Loucy (cell line): ENCODE results near the gene PCDH20.

Experiments used
- H2AFZ ChIP-seq: fragments of 200-600 bp; sonication (generic); 2 replicates; pipeline ENCODE4 v1.6.0; 2016; ENCODE audit warnings: antibody characterized with exemption, mild to moderate bottlenecking, low read length, moderate library complexity
- H3F3A ChIP-seq: fragments of 200-600 bp; 2 replicates; pipeline ENCODE4 v1.6.0; 2016; ENCODE audit warnings: antibody characterized with exemption, low read depth, mild to moderate bottlenecking
- H3K27me3 ChIP-seq: fragments of 200-600 bp; sonication (generic); 2 replicates; pipeline ENCODE4 v1.6.1; 2014; ENCODE audit warnings: low read length, mild to moderate bottlenecking; ENCODE audit not compliant: insufficient read depth, poor library complexity, severe bottlenecking
- H3K36me3 ChIP-seq: fragments of 200-600 bp; sonication (generic); 2 replicates; pipeline ENCODE4 v1.6.1; 2016; ENCODE audit warnings: low read length; ENCODE audit not compliant: insufficient read depth
- H3K4me1 ChIP-seq: fragments of 200-600 bp; sonication (generic); 2 replicates; pipeline ENCODE4 v1.5.1; 2014; ENCODE audit warnings: low read length, mild to moderate bottlenecking; ENCODE audit not compliant: insufficient read depth, poor library complexity, severe bottlenecking
- H3K4me2 ChIP-seq: fragments of 200-600 bp; sonication (generic); 2 replicates; pipeline ENCODE4 v1.6.0; 2014; ENCODE audit warnings: antibody characterized with exemption, low read length, low read depth, mild to moderate bottlenecking; ENCODE audit not compliant: poor library complexity, severe bottlenecking
- H3K4me3 ChIP-seq: fragments of 200-600 bp; sonication (generic); 2 replicates; pipeline ENCODE4 v1.5.1; 2014; ENCODE audit warnings: low read length, mild to moderate bottlenecking, mixed read lengths; ENCODE audit not compliant: poor library complexity, severe bottlenecking
- H3K79me2 ChIP-seq: fragments of 200-600 bp; sonication (generic); 2 replicates; pipeline ENCODE4 v1.6.1; 2014; ENCODE audit warnings: low read length; ENCODE audit not compliant: insufficient read depth
- H3K9ac ChIP-seq: fragments of 200-600 bp; sonication (generic); 2 replicates; pipeline ENCODE4 v1.6.0; 2014; ENCODE audit warnings: mild to moderate bottlenecking, low read depth, low read length, moderate library complexity; ENCODE audit not compliant: poor library complexity, severe bottlenecking
- H3K9me2 ChIP-seq: fragments of 200-600 bp; sonication (generic); replicated peaks from 2 replicates; pipeline ENCODE4 v1.6.1; 2016; ENCODE audit warnings: low read depth, low read length, mixed read lengths
- H3K9me3 ChIP-seq: fragments of 200-600 bp; sonication (generic); 2 replicates; pipeline ENCODE4 v1.6.1; 2014; ENCODE audit warnings: mild to moderate bottlenecking, antibody characterized with exemption, low read length, low read depth; ENCODE audit not compliant: insufficient read depth
- H4K20me1 ChIP-seq: fragments of 200-600 bp; sonication (generic); 2 replicates; pipeline ENCODE4 v1.6.0; 2014; ENCODE audit warnings: antibody characterized with exemption, low read length, mild to moderate bottlenecking; ENCODE audit not compliant: insufficient read depth, poor library complexity, severe bottlenecking
- CTCF ChIP-seq: fragments of 200-600 bp; sonication (generic); conservative IDR thresholded peaks from 2 replicates; pipeline ENCODE4 v1.5.1; 2014; ENCODE audit warnings: mild to moderate bottlenecking, antibody characterized with exemption, low read length
- EZH2phosphoT487 ChIP-seq: fragments of 200-600 bp; IDR thresholded peaks from 2 replicates; pipeline ENCODE4 v1.6.1; 2018; ENCODE audit warnings: antibody characterized with exemption, mild to moderate bottlenecking, moderate library complexity, borderline replicate concordance

The PCDH20 gene

GRCh38 chr13:61415058-61415721 is 459 bp downstream of the PCDH20 start:
- Histone ChIP-seq H3K4me3 (no peak overlapping the region), H3K9me2 (no peaks in the 10 kb centered on the region), H3K9ac (no peak overlapping the region), H4K20me1 (no peaks in the 10 kb centered on the region), H3K4me1 (no peaks in the 10 kb centered on the region), H3K27me3 (no peaks in the 10 kb centered on the region), H3F3A (no peaks in the 10 kb centered on the region), H3K9me3 (no peaks in the 10 kb centered on the region), H3K79me2 (no peaks in the 10 kb centered on the region), H3K4me2 (no peak overlapping the region), H3K36me3 (no peaks in the 10 kb centered on the region), H2AFZ (no peak overlapping the region)
- no peak for TF ChIP-seq CTCF

- no peaks in the 10 kb centered on the region for H4K20me1 ChIP-seq
- H2AFZ ChIP-seq: no peak overlapping the region
- no peaks in the 10 kb centered on the region for H3K9me2 ChIP-seq
- no peaks in the 10 kb centered on the region for H3F3A ChIP-seq
- H3K79me2 ChIP-seq: no peaks in the 10 kb centered on the region
- H3K4me1 ChIP-seq: no peaks in the 10 kb centered on the region
- no peak overlapping the region for H3K4me2 ChIP-seq
- no peak overlapping the region for H3K4me3 ChIP-seq
- H3K9me3 ChIP-seq: no peaks in the 10 kb centered on the region
- H3K27me3 ChIP-seq: no peaks in the 10 kb centered on the region
- H3K36me3 ChIP-seq: no peaks in the 10 kb centered on the region
- TF ChIP-seq EZH2phosphoT487 (no peak), CTCF (no peak)
- H3K9ac ChIP-seq: no peak overlapping the region
Observed at GRCh38 chr13:61414686-61415057, 977 bp downstream of the PCDH20 start.

GRCh38 chr13:61413572-61414535 is 1.8 kb downstream of the PCDH20 start:
- no peak overlapping the region for H2AFZ ChIP-seq
- no peak overlapping the region for H3K9ac ChIP-seq
- no peaks in the 10 kb centered on the region for H3K9me3 ChIP-seq
- H4K20me1 ChIP-seq: no peaks in the 10 kb centered on the region
- TF ChIP-seq CTCF: no peak
- no peak for TF ChIP-seq EZH2phosphoT487
- H3K4me3 ChIP-seq: no peak overlapping the region
- H3K36me3 ChIP-seq: no peaks in the 10 kb centered on the region
- H3K9me2 ChIP-seq: no peaks in the 10 kb centered on the region
- H3K79me2 ChIP-seq: no peaks in the 10 kb centered on the region
- H3K27me3 ChIP-seq: no peaks in the 10 kb centered on the region
- no peaks in the 10 kb centered on the region for H3F3A ChIP-seq
- H3K4me2 ChIP-seq: no peak overlapping the region
- H3K4me1 ChIP-seq: no peaks in the 10 kb centered on the region
